IMR-90 (cell line): ENCODE data around the gene CDK11B. TPM values are rescaled to one million over a fixed set of nuclear protein-coding genes. Genes with fewer than 3 reads are reported as not detected.

Experiments used
- ATAC-seq: fragments of 200-7000 bp; cut with Tn5 transposase; 2 replicates; pipeline ENCODE4 v1.9.1; 2020; ENCODE audit warnings: low read depth, mild to moderate bottlenecking, moderate library complexity
- BruUV-seq: library from RNA; stranded (reverse); fragments of 400-500 nt; replicated peaks from 2 replicates; lab custom pipeline; 2021; lab: Mats Ljungman, UMichigan
- CTCF ChIA-PET: fragments of 300-600 bp; formaldehyde crosslinking; extraction: SDS; loops from one replicate; lab custom pipeline; 2021; ENCODE audit warnings: antibody characterized with exemption; lab: Yijun Ruan, JAX
- POLR2A ChIA-PET: fragments of 300-600 bp; sonication (Branson Sonifier 250); formaldehyde crosslinking; loops from one replicate; lab custom pipeline; 2022; ENCODE audit warnings: antibody characterized with exemption; ENCODE audit not compliant: unreplicated experiment; lab: Charles Lee
- DNase-seq: peaks from one replicate; pipeline ENCODE4 v3.0.0; 2013
- H2AFZ ChIP-seq: replicated peaks from 2 replicates; pipeline ENCODE3; 2013; ENCODE audit warnings: low read length, mild to moderate bottlenecking; ENCODE audit not compliant: poor library complexity
- H2AK5ac ChIP-seq: 2 replicates; pipeline ENCODE4 v1.6.1; 2013; ENCODE audit warnings: low read depth, low read length, inconsistent platforms
- H2AK9ac ChIP-seq: replicated peaks from 2 replicates; pipeline ENCODE3; 2013; ENCODE audit warnings: mild to moderate bottlenecking, low read depth, low read length, moderate library complexity; ENCODE audit not compliant: poor library complexity
- H2BK120ac ChIP-seq: 2 replicates; pipeline ENCODE4 v1.6.1; 2013; ENCODE audit warnings: low read depth, low read length, inconsistent platforms
- H2BK15ac ChIP-seq: 3 replicates; pipeline ENCODE4 v1.6.1; 2013; ENCODE audit warnings: low read depth, low read length, inconsistent platforms
- H2BK20ac ChIP-seq: 2 replicates; pipeline ENCODE4 v1.6.1; 2013; ENCODE audit warnings: low read depth, mild to moderate bottlenecking, inconsistent platforms, low read length, moderate library complexity
- H2BK5ac ChIP-seq: 2 replicates; pipeline ENCODE4 v1.6.1; 2013; ENCODE audit warnings: mild to moderate bottlenecking, low read depth, low read length, inconsistent platforms; ENCODE audit not compliant: poor library complexity, severe bottlenecking
- H3K14ac ChIP-seq: replicated peaks from 2 replicates; pipeline ENCODE4 v1.6.1; 2013; ENCODE audit warnings: low read depth, low read length, inconsistent platforms
- H3K18ac ChIP-seq: 2 replicates; pipeline ENCODE4 v1.6.1; 2013; ENCODE audit warnings: low read depth, low read length, control low read depth
- H3K23ac ChIP-seq: 2 replicates; pipeline ENCODE4 v1.6.1; 2013; ENCODE audit warnings: low read depth, low read length, inconsistent platforms
- H3K27ac ChIP-seq: 2 replicates; pipeline ENCODE4 v1.5.1; 2013; ENCODE audit warnings: mild to moderate bottlenecking, control low read depth, low read length; ENCODE audit not compliant: insufficient read depth
- H3K27me3 ChIP-seq: 2 replicates; pipeline ENCODE4 v1.6.1; 2013; ENCODE audit warnings: low read length; ENCODE audit not compliant: control insufficient read depth, insufficient read depth
- H3K36me3 ChIP-seq: 2 replicates; pipeline ENCODE4 v1.6.1; 2013; ENCODE audit warnings: low read length, mixed read lengths; ENCODE audit not compliant: control insufficient read depth, insufficient read depth
- H3K4ac ChIP-seq: 2 replicates; pipeline ENCODE4 v1.6.1; 2013; ENCODE audit warnings: low read depth, low read length, inconsistent platforms
- H3K4me1 ChIP-seq: 2 replicates; pipeline ENCODE4 v1.6.1; 2013; ENCODE audit warnings: low read length, mixed read lengths; ENCODE audit not compliant: control insufficient read depth, insufficient read depth
- H3K4me2 ChIP-seq: 2 replicates; pipeline ENCODE4 v1.6.1; 2013; ENCODE audit warnings: low read depth, mild to moderate bottlenecking, control low read depth, low read length, moderate library complexity
- H3K4me3 ChIP-seq: 2 replicates; pipeline ENCODE4 v1.5.1; 2013; ENCODE audit warnings: low read depth, mild to moderate bottlenecking, control low read depth, low read length, moderate library complexity; ENCODE audit not compliant: insufficient read depth
- H3K56ac ChIP-seq: 2 replicates; pipeline ENCODE4 v1.6.1; 2013; ENCODE audit warnings: low read length, inconsistent platforms; ENCODE audit not compliant: insufficient read depth; ENCODE audit errors: extremely low read depth
- H3K79me1 ChIP-seq, 2 experiments: 2 replicates each; pipeline ENCODE4 v1.6.1; 2013; ENCODE audit warnings: low read length in 2 of 2, inconsistent platforms in 1 of 2, low read depth in 1 of 2
- H3K9ac ChIP-seq: 2 replicates; pipeline ENCODE4 v1.6.1; 2013; ENCODE audit warnings: low read depth, low read length, control low read depth
- H3K9me1 ChIP-seq: 2 replicates; pipeline ENCODE4 v1.6.1; 2013; ENCODE audit warnings: low read length, inconsistent platforms; ENCODE audit not compliant: insufficient read depth
- H3K9me3 ChIP-seq: 2 replicates; pipeline ENCODE4 v1.6.1; 2013; ENCODE audit warnings: low read length; ENCODE audit not compliant: control insufficient read depth, insufficient read depth
- H4K20me1 ChIP-seq: 2 replicates; pipeline ENCODE4 v1.6.1; 2013; ENCODE audit warnings: low read length, inconsistent platforms; ENCODE audit not compliant: insufficient read depth
- H4K5ac ChIP-seq: 2 replicates; pipeline ENCODE4 v1.6.1; 2013; ENCODE audit warnings: mild to moderate bottlenecking, low read depth, low read length, control low read depth
- H4K8ac ChIP-seq, 2 experiments: 2 replicates each; pipeline ENCODE4 v1.6.1; 2013; ENCODE audit warnings: low read depth in 2 of 2, low read length in 2 of 2, control low read depth in 1 of 2, inconsistent platforms in 1 of 2
- H4K91ac ChIP-seq: 2 replicates; pipeline ENCODE4 v1.6.1; 2013; ENCODE audit warnings: low read depth, low read length, inconsistent platforms; ENCODE audit not compliant: insufficient read depth
- BHLHE40 ChIP-seq: fragments of 150-350 bp; IDR thresholded peaks from 2 replicates; pipeline ENCODE4 v1.6.1; 2016; ENCODE audit warnings: mild to moderate bottlenecking, low read depth, low read length
- CHD1 ChIP-seq: IDR thresholded peaks from 2 replicates; pipeline ENCODE4 v1.6.1; 2012; ENCODE audit warnings: low read depth, low read length, improper control_type of control experiment
- FOS ChIP-seq: fragments of 150-350 bp; IDR thresholded peaks from 2 replicates; pipeline ENCODE4 v1.6.1; 2016; ENCODE audit warnings: low read depth, low read length
- MAFK ChIP-seq: IDR thresholded peaks from 2 replicates; pipeline ENCODE4 v1.6.1; 2012; ENCODE audit warnings: low read depth, low read length, improper control_type of control experiment
- NFE2L2 ChIP-seq: fragments of 150-350 bp; IDR thresholded peaks from 2 replicates; pipeline ENCODE4 v1.6.1; 2016; ENCODE audit warnings: low read depth, mild to moderate bottlenecking, low read length
- RAD21 ChIP-seq: IDR thresholded peaks from 2 replicates; pipeline ENCODE4 v1.6.1; 2012; ENCODE audit warnings: low read length, improper control_type of control experiment
- SMC3 ChIP-seq: fragments of 150-350 bp; IDR thresholded peaks from 2 replicates; pipeline ENCODE4 v1.6.1; 2016; ENCODE audit warnings: low read depth, mild to moderate bottlenecking, antibody characterized with exemption, low read length, moderate library complexity
- WGBS, 2 experiments: methylation state at CpG; one replicate each; pipeline versions ENCODE4 v1.1.5 to v1.1.7; 2013; ENCODE audit warnings: missing lambda C conversion rate in 2 of 2; ENCODE audit not compliant: insufficient read length in 1 of 2; ENCODE audit errors: extremely low coverage in 2 of 2; 5-methylcytosine and 5-hydroxymethylcytosine counted together
- dilution Hi-C: fragments of 300-500 bp; cut with HindIII; formaldehyde crosslinking; loops from one replicate; pipeline ENCODE4 v1.14.3; 2018; ENCODE audit warnings: low sequenced_read_pairs; ENCODE audit not compliant: unreplicated experiment
- in situ Hi-C: fragments of 300-500 bp; cut with MboI; formaldehyde crosslinking; loops from 3 replicates; pipeline ENCODE4 v1.14.3; 2019; ENCODE audit warnings: low sequenced_read_pairs, inconsistent platforms, mixed read lengths
- intact Hi-C: fragments of 100-400 bp; cut with micrococcal nuclease; formaldehyde crosslinking; loops from 2 replicates; pipeline ENCODE4 v1.10.0; 2022
- polyA plus RNA-seq, 3 experiments: library from polyadenylated mRNA; depleted of rRNA; stranded (reverse); fragments of >200 nt; gene quantifications; 2 replicates each; pipeline ENCODE4 v1.2.3, GENCODE V29; 2012; ENCODE audit warnings: low replicate concordance in 1 of 3
- total RNA-seq: library from RNA; depleted of rRNA; stranded (reverse); fragments of >200 nt; gene quantifications from 2 replicates; pipeline ENCODE4 v1.2.3, GENCODE V29; 2012

The CDK11B gene
- total and polyA plus RNA-seq, 2 of the 4 experiments (the other 2 are of a cell fraction): 8.2 to 19.1 TPM

DNA sequence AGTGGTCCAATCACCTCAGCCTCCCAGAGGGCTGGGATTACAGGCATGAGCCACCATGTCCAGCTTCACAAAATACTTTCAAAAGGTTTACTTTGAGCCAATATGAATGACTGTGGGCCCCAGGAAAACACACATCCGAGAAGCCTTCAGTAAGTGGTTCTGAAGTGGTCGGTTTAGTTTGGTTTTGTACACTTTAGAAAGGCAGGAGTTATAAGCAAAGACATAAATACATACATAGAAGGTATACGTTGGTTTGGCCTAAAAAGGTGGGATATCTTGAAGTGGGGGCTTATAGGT is 46.8 kb downstream of the CDK11B start:
- Histone ChIP-seq H3K4ac (no peak overlapping the region), H4K91ac (no peak overlapping the region), H2BK5ac (no peak overlapping the region), H2AK9ac (no peak overlapping the region), H4K20me1 (peaks cover 27% of the 10 kb centered on the region), H2BK120ac (no peak overlapping the region), H2BK15ac (no peak overlapping the region), H3K27ac (no peak overlapping the region), H2AFZ (no peak overlapping the region), H3K79me1 (peaks cover 13 to 29% of the 10 kb centered on the region in 2 experiments; a peak in 3 of 4 replicates), H2AK5ac (no peak overlapping the region), H3K9me3 (no peaks in the 10 kb centered on the region), H3K9me1 (peaks cover 11% of the 10 kb centered on the region; the same call in 1 of the 2 replicates), H4K5ac (no peak overlapping the region), H3K18ac (no peak overlapping the region), H3K4me3 (no peak overlapping the region), H4K8ac (no peak overlapping the region), H3K27me3 (no peaks in the 10 kb centered on the region), H3K14ac (no peak overlapping the region), H2BK20ac (no peak overlapping the region), H3K4me2 (no peak overlapping the region), H3K36me3 (no peaks in the 10 kb centered on the region), H3K4me1 (peaks cover 6% of the 10 kb centered on the region), H3K56ac (no peak overlapping the region), H3K9ac (no peak overlapping the region), H3K23ac (no peak overlapping the region)
- ChIA-PET POLR2A (no interaction called here), CTCF (no interaction called here)
- intact Hi-C loops (no loop called here), dilution Hi-C loops (no loop called here), in situ Hi-C loops (no loop called here)
- DNase-seq (no peak), ATAC-seq (no peak)
- no TSS peak for BruUV-seq
- no CpG with 5 or more reads among the region's 3 CpGs for WGBS, 2 experiments
- TF ChIP-seq RAD21 (no peak), NFE2L2 (no peak), BHLHE40 (no peak), SMC3 (no peak), MAFK (no peak), FOS (no peak), CHD1 (no peak)
